Measurements from ENCODE around the gene OR4F6.
"Not testable (repeated sequence)": the region's sequence is repeated elsewhere in the genome, so short reads cannot be mapped to it uniquely, and the experiment has no call there.

- not testable (repeated sequence) for TF ChIP-seq CTCF, EZH2 (IDR thresholded peaks at IDR 0.05)
These were observed 9.3 kb upstream of the OR4F6 start for GRCh38 chr15:101793981-101794380.
